PC-3 (cell line): ENCODE measurements around the gene ZNF335.

Experiments used
- EZH2 ChIP-seq: fragments of 300-600 bp; sonication (generic); IDR thresholded peaks from one replicate; pipeline ENCODE4 v1.6.1; 2017; ENCODE audit warnings: antibody characterized with exemption, mild to moderate bottlenecking, low read length; ENCODE audit not compliant: unreplicated experiment
- TF ChIP-seq, protein P1 (sequence below): fragments of 300-600 bp; sonication (generic); conservative IDR thresholded peaks from 2 replicates; pipeline ENCODE4 v1.5.1; 2017; ENCODE audit warnings: antibody characterized with exemption, low read depth, mild to moderate bottlenecking, low read length

DNA sequence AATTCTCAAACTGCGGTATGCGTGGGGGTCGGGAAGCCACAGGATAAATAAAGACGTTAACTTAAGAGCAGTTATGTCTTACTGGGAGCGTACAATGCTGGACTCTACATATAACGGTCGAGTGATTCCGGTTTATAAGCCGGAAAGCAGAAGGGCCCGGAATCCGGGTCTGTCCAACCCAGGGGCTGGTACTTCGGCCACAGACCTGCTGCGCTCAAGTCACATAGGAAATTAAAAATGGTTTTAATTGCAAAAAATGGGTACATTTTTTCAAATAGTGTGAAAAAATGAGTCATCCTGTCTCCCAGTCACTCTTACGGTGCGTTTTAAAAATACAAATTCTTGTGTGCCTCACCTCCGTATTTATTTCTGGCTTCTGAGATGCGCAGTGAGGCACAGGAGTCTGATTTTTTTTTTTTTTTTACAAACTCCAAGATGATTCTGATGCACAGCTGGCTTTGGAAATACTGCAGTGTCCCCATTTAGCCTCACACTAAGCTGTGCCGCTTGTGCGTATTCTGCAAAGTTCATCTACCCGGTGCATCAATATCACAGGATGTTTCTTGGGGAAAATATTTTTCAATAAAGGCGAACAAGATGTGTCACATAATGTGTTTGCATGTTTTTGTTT lies 36.5 kb downstream of the ZNF335 start:
- TF ChIP-seq, protein P1, sequence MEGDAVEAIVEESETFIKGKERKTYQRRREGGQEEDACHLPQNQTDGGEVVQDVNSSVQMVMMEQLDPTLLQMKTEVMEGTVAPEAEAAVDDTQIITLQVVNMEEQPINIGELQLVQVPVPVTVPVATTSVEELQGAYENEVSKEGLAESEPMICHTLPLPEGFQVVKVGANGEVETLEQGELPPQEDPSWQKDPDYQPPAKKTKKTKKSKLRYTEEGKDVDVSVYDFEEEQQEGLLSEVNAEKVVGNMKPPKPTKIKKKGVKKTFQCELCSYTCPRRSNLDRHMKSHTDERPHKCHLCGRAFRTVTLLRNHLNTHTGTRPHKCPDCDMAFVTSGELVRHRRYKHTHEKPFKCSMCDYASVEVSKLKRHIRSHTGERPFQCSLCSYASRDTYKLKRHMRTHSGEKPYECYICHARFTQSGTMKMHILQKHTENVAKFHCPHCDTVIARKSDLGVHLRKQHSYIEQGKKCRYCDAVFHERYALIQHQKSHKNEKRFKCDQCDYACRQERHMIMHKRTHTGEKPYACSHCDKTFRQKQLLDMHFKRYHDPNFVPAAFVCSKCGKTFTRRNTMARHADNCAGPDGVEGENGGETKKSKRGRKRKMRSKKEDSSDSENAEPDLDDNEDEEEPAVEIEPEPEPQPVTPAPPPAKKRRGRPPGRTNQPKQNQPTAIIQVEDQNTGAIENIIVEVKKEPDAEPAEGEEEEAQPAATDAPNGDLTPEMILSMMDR: no peak
- TF ChIP-seq EZH2: no peak
